Measurements from ENCODE around the gene NXN.

- no peak for TF ChIP-seq CTCF (conservative IDR thresholded peaks at IDR 0.05; ENCODE audit: low read depth, low read length)
- no peak for TF ChIP-seq EZH2phosphoT487 (IDR thresholded peaks at IDR 0.05; ENCODE audit: borderline replicate concordance, low read length)
Observed at GRCh38 chr17:979212-979538, 401 bp downstream of the NXN start.
